GM18868 (cell line): Measurements from ENCODE around the gene TMEM212.

Experiments
- ATAC-seq: cut with Tn5 transposase; IDR thresholded peaks from one replicate; pipeline ENCODE4 v1.9.1; 2021; ENCODE audit warnings: mild to moderate bottlenecking, moderate library complexity; ENCODE audit not compliant: unreplicated experiment

TMEM212 gene

GRCh38 chr3:171842864-171843518, at the start of gene TMEM212:
Gene TMEM212 (plus strand): TSS chr3:171843349. CDS start chr3:171843384, 35 bp downstream.
- no peak for ATAC-seq

GRCh38 chr3:171796625-171797264, 46.4 kb upstream of the TMEM212 start:
- no peak for ATAC-seq

GRCh38 chr3:171797265-171797679, 45.9 kb upstream of the TMEM212 start:
- ATAC-seq = peak; percentile 76

- no peak for ATAC-seq
Measured at GRCh38 chr3:171797873-171798272, 45.3 kb upstream of the TMEM212 start.

GRCh38 chr3:171799501-171799900, 43.6 kb upstream of the TMEM212 start:
- no peak for ATAC-seq

- peak; percentile 48 for ATAC-seq
Measured at GRCh38 chr3:171801738-171802589, 41.2 kb upstream of the TMEM212 start.

GRCh38 chr3:171802590-171802956, 40.6 kb upstream of the TMEM212 start:
- ATAC-seq = peak; percentile 65

GRCh38 chr3:171803044-171803443, 40.1 kb upstream of the TMEM212 start:
- ATAC-seq = no peak

- no peak for ATAC-seq
Measured at GRCh38 chr3:171804618-171805389, 38.3 kb upstream of the TMEM212 start.

- ATAC-seq = no peak
Measured at GRCh38 chr3:171805687-171806086, 37.5 kb upstream of the TMEM212 start.

GRCh38 chr3:171806200-171807128, 36.7 kb upstream of the TMEM212 start:
- ATAC-seq = peak; percentile 16

GRCh38 chr3:171807129-171807675, 35.9 kb upstream of the TMEM212 start:
- ATAC-seq = no peak

- no peak for ATAC-seq
Measured at GRCh38 chr3:171807806-171808205, 35.3 kb upstream of the TMEM212 start.

GRCh38 chr3:171809611-171809860, 33.6 kb upstream of the TMEM212 start:
- ATAC-seq = peak; percentile 35

- peak; percentile 59 for ATAC-seq
Measured at GRCh38 chr3:171809861-171810628, 33.1 kb upstream of the TMEM212 start, which contains the start of gene PLD1. Gene PLD1 (minus strand): TSS chr3:171810483. CDS start chr3:171738051, 72,432 bp downstream.

- no peak for ATAC-seq
Measured at GRCh38 chr3:171810629-171811294, 32.4 kb upstream of the TMEM212 start.

- ATAC-seq = no peak
Measured at GRCh38 chr3:171811295-171811912, 31.7 kb upstream of the TMEM212 start.

GRCh38 chr3:171811913-171812335, 31.2 kb upstream of the TMEM212 start:
- no peak for ATAC-seq
